ENCODE data around the gene ANKFY1. TPM values are rescaled to one million over a fixed set of nuclear protein-coding genes. Genes with fewer than 3 reads are reported as not detected.
A peak's percentile ranks its signal among the peaks of the same experiment; 100 is the strongest.

The ANKFY1 gene
- polyA plus RNA-seq, 3 donors, result 13.5 to 46.1 (median 21.7) TPM

GRCh38 chr17:4127555-4127954 lies 136.2 kb downstream of the ANKFY1 start:
- peaks cover 38 to 45% of the 10 kb centered on the region in 2 donors for H3K4me1 ChIP-seq (ENCODE audit: control insufficient read depth in 1 of 2, insufficient read depth in 2 of 2, low read length in 2 of 2)
- peak overlapping the region in 2 of 7 donors; percentile 25 to 71 for H3K27ac Mint-ChIP-seq
- peak overlapping the region in 1 of 2 donors; percentile 59 for H3K27ac ChIP-seq (ENCODE audit: low read depth in 1 of 2, low read length in 2 of 2)
- peaks cover 50% of the 10 kb centered on the region for H3K4me1 Mint-ChIP-seq
- H4K20me1 ChIP-seq (ENCODE audit: insufficient read depth, low read length), result peaks cover 69% of the 10 kb centered on the region
- no peak for DNase-seq
- no peak overlapping the region for H2AFZ ChIP-seq (ENCODE audit: insufficient read depth, low read depth, low read length, poor library complexity, severe bottlenecking)
- intact Hi-C loops (cut with micrococcal nuclease), result no loop called here
- H3K27me3 Mint-ChIP-seq (ENCODE audit: low read depth in 3 of 3), result no peaks in the 10 kb centered on the region
- WGBS (ENCODE audit: insufficient coverage), result 91% methylated on average over 5 of the region's 6 CpGs
- H3K9me3 Mint-ChIP-seq, result no peaks in the 10 kb centered on the region
- H3K79me2 ChIP-seq (ENCODE audit: insufficient read depth, low read length), result peaks cover 79% of the 10 kb centered on the region
- peaks cover 21 to 53% of the 10 kb centered on the region in 2 donors for H3K36me3 Mint-ChIP-seq
- H3K4me2 ChIP-seq (replicated peaks; ENCODE audit: extremely low read depth, low read length, poor library complexity, severe bottlenecking), result no peak overlapping the region
- no peaks in the 10 kb centered on the region for H3K27me3 ChIP-seq (ENCODE audit: control insufficient read depth in 2 of 2, insufficient read depth in 2 of 2, low read length in 2 of 2)
- no peak overlapping the region for H3K9ac ChIP-seq (ENCODE audit: insufficient read depth, low read length, poor library complexity, severe bottlenecking)
- no peak for TF ChIP-seq CTCF (IDR thresholded peaks at IDR 0.05)
- no peak overlapping the region for H3K4me3 ChIP-seq (replicated peaks in 1 of 3; ENCODE audit: low read depth in 2 of 3, low read length in 3 of 3)
- H3K36me3 ChIP-seq (replicated peaks in 1 of 2; ENCODE audit: control insufficient read depth in 1 of 2, insufficient read depth in 2 of 2, low read length in 2 of 2), result peaks cover 16 to 29% of the 10 kb centered on the region in 2 donors
- no peak overlapping the region for H3K4me3 Mint-ChIP-seq
- H3K9me3 ChIP-seq (replicated peaks in 1 of 2; ENCODE audit: control insufficient read depth in 1 of 2, insufficient read depth in 1 of 2, low read length in 2 of 2), result no peaks in the 10 kb centered on the region

- no peak for DNase-seq
- Histone ChIP-seq H2AFZ (ENCODE audit: insufficient read depth, low read depth, low read length, poor library complexity, severe bottlenecking) (no peak overlapping the region), H3K9ac (ENCODE audit: insufficient read depth, low read length, poor library complexity, severe bottlenecking) (no peak overlapping the region), H3K79me2 (ENCODE audit: insufficient read depth, low read length) (peaks cover 67% of the 10 kb centered on the region), H3K4me1 (ENCODE audit: control insufficient read depth in 1 of 2, insufficient read depth in 2 of 2, low read length in 2 of 2) (peaks cover 27 to 30% of the 10 kb centered on the region in 2 donors), H3K27me3 (ENCODE audit: control insufficient read depth in 2 of 2, insufficient read depth in 2 of 2, low read length in 2 of 2) (no peaks in the 10 kb centered on the region), H3K4me3 (replicated peaks in 1 of 3; ENCODE audit: low read depth in 2 of 3, low read length in 3 of 3) (no peak overlapping the region), H3K4me2 (replicated peaks; ENCODE audit: extremely low read depth, low read length, poor library complexity, severe bottlenecking) (no peak overlapping the region), H3K27ac (ENCODE audit: low read depth in 1 of 2, low read length in 2 of 2) (peak overlapping the region in 1 of 2 donors; percentile 53), H3K36me3 (replicated peaks in 1 of 2; ENCODE audit: control insufficient read depth in 1 of 2, insufficient read depth in 2 of 2, low read length in 2 of 2) (peaks cover 34 to 49% of the 10 kb centered on the region in 2 donors), H3K9me3 (replicated peaks in 1 of 2; ENCODE audit: control insufficient read depth in 1 of 2, insufficient read depth in 1 of 2, low read length in 2 of 2) (no peaks in the 10 kb centered on the region), H4K20me1 (ENCODE audit: insufficient read depth, low read length) (peaks cover 78% of the 10 kb centered on the region)
- Mint-ChIP-seq H3K36me3 (peaks cover 37 to 68% of the 10 kb centered on the region in 2 donors), H3K9me3 (no peaks in the 10 kb centered on the region), H3K4me3 (no peak overlapping the region), H3K27me3 (ENCODE audit: low read depth in 3 of 3) (no peaks in the 10 kb centered on the region), H3K27ac (peak overlapping the region in 3 of 7 donors; percentile 30 to 88 (median 85)), H3K4me1 (peaks cover 37% of the 10 kb centered on the region)
- no peak for TF ChIP-seq CTCF (IDR thresholded peaks at IDR 0.05)
- intact Hi-C loops (cut with micrococcal nuclease), result no loop called here
- no CpG with 5 or more reads among the region's 1 CpG for WGBS (ENCODE audit: insufficient coverage)
These were observed 138.2 kb downstream of the ANKFY1 start for GRCh38 chr17:4125552-4125951.
